Mesendoderm (in vitro differentiated cells): Measurements from ENCODE around the gene PCSK1N.

Experiments used
- DNase-seq: peaks from one replicate; pipeline ENCODE4 v3.0.0; 2013
- H2AK5ac ChIP-seq: 2 replicates; pipeline ENCODE4 v1.6.1; 2013; ENCODE audit warnings: low read length, inconsistent platforms
- H2BK120ac ChIP-seq: 2 replicates; pipeline ENCODE4 v1.6.1; 2013; ENCODE audit warnings: low read depth, mild to moderate bottlenecking, low read length, moderate library complexity, mixed read lengths
- H2BK15ac ChIP-seq: replicated peaks from 2 replicates; pipeline ENCODE4 v1.6.1; 2013; ENCODE audit warnings: low read depth, mild to moderate bottlenecking, moderate library complexity
- H2BK5ac ChIP-seq: 2 replicates; pipeline ENCODE4 v1.6.1; 2013; ENCODE audit warnings: low read length, inconsistent platforms
- H3K18ac ChIP-seq: 2 replicates; pipeline ENCODE4 v1.6.1; 2013; ENCODE audit warnings: mild to moderate bottlenecking, low read length, mixed read lengths
- H3K23ac ChIP-seq: one replicate; pipeline ENCODE4 v1.6.1; 2013; ENCODE audit warnings: low read length
- H3K27ac ChIP-seq: 2 replicates; pipeline ENCODE4 v1.5.1; 2013; ENCODE audit warnings: low read depth, mild to moderate bottlenecking, inconsistent platforms, low read length, moderate library complexity
- H3K27me3 ChIP-seq: 2 replicates; pipeline ENCODE4 v1.6.1; 2013; ENCODE audit warnings: low read length, control low read depth, mild to moderate bottlenecking, inconsistent platforms; ENCODE audit not compliant: insufficient read depth, poor library complexity
- H3K36me3 ChIP-seq: 2 replicates; pipeline ENCODE4 v1.6.1; 2013; ENCODE audit warnings: low read length, inconsistent platforms; ENCODE audit not compliant: control insufficient read depth, insufficient read depth
- H3K4ac ChIP-seq: one replicate; pipeline ENCODE4 v1.6.1; 2013; ENCODE audit warnings: low read depth, mild to moderate bottlenecking, low read length, moderate library complexity
- H3K4me1 ChIP-seq: 2 replicates; pipeline ENCODE4 v1.6.1; 2013; ENCODE audit warnings: low read depth, low read length, inconsistent platforms; ENCODE audit not compliant: control insufficient read depth
- H3K4me2 ChIP-seq: 2 replicates; pipeline ENCODE4 v1.6.1; 2013; ENCODE audit warnings: low read length
- H3K4me3 ChIP-seq: 2 replicates; pipeline ENCODE4 v1.5.1; 2013; ENCODE audit warnings: mild to moderate bottlenecking, low read length
- H3K56ac ChIP-seq: one replicate; pipeline ENCODE4 v1.6.1; 2013; ENCODE audit warnings: low read length
- H3K79me1 ChIP-seq: 2 replicates; pipeline ENCODE4 v1.6.1; 2013; ENCODE audit warnings: low read length, inconsistent platforms
- H3K79me2 ChIP-seq: 2 replicates; pipeline ENCODE4 v1.6.1; 2013; ENCODE audit warnings: mild to moderate bottlenecking, low read length; ENCODE audit not compliant: control insufficient read depth, insufficient read depth
- H3K9ac ChIP-seq: 2 replicates; pipeline ENCODE4 v1.6.1; 2013; ENCODE audit warnings: low read length, inconsistent platforms
- H4K5ac ChIP-seq: one replicate; pipeline ENCODE4 v1.6.1; 2013; ENCODE audit warnings: low read length
- H4K8ac ChIP-seq: one replicate; pipeline ENCODE4 v1.6.1; 2013; ENCODE audit warnings: low read depth, mild to moderate bottlenecking, control low read depth, low read length, moderate library complexity
- WGBS: extraction: QIAGEN DNeasy Blood & Tissue Kit; methylation state at CpG from one replicate; pipeline ENCODE4 v1.1.7; 2013; ENCODE audit warnings: low lambda C conversion rate, missing lambda C conversion rate; ENCODE audit not compliant: insufficient coverage; ENCODE audit errors: extremely low coverage; 5-methylcytosine and 5-hydroxymethylcytosine counted together

The PCSK1N gene

DNA sequence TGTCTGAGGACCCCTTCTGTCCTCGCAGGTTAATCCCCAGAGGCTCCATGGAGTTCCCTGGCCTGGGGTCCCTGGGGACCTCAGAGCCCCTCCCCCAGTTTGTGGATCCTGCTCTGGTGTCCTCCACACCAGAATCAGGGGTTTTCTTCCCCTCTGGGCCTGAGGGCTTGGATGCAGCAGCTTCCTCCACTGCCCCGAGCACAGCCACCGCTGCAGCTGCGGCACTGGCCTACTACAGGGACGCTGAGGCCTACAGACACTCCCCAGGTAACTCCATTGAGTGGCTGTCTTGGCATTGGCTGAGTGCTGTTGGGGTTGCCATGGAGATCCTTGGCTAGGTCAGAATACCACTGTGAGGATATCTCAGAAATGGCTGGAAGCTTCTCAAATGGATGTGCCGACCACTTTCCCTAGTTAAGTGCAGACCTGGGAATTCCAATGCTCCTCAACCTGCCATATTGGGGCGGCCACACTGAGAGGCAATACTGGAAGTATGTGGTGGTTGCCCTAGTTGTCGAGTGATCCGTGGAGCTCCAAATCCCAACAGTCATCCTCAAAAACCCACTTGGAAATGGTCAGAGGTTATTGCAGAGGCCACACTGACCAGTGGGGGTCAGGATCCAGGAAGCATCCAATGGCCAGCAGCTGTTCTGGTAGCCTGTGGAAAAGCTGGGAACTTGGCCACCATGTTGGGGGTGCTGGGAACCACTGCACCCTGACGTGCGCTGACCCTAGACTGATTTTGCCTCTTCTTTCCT, 44.2 kb downstream of the PCSK1N start:
- H3K36me3 ChIP-seq: no peaks in the 10 kb centered on the region
- no peak overlapping the region for H2BK15ac ChIP-seq

DNA sequence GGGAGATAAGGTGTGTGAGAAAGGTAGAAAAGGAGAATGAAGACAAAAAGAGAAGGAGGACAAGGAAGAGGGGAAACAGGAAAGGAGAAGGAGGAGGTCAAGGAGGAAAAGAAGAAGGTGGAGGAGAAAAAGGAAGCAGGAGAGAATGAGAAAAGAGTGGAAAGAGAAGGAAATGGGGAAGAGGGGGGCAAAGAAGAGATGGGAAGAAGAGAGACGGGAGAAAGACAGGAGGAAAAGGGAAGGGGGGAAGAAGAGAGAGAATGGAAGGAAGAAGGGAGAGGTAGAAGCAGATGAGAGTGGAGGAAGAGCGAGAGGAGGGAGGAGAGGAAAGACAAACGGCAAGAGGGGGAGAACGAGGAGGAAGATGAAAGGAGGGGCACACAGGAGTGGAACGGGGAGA, 44.9 kb downstream of the PCSK1N start:
- H3K79me1 ChIP-seq: no peaks in the 10 kb centered on the region
- no peaks in the 10 kb centered on the region for H3K36me3 ChIP-seq
- H2BK15ac ChIP-seq: no peak overlapping the region
- H3K9ac ChIP-seq: no peak overlapping the region
- H3K27ac ChIP-seq: no peak overlapping the region
- no peaks in the 10 kb centered on the region for H3K27me3 ChIP-seq
- no peak overlapping the region for H3K56ac ChIP-seq
- no peak overlapping the region for H3K4me2 ChIP-seq
- H4K8ac ChIP-seq: no peak overlapping the region
- no peak for DNase-seq
- H3K4me1 ChIP-seq: no peaks in the 10 kb centered on the region
- H2AK5ac ChIP-seq: no peak overlapping the region
- no peak overlapping the region for H3K23ac ChIP-seq
- no peak overlapping the region for H3K18ac ChIP-seq
- H3K79me2 ChIP-seq: no peaks in the 10 kb centered on the region
- H2BK5ac ChIP-seq: no peak overlapping the region
- no peak overlapping the region for H3K4me3 ChIP-seq
- H3K4ac ChIP-seq: no peak overlapping the region
- H4K5ac ChIP-seq: no peak overlapping the region
- WGBS: no CpG with 5 or more reads among the region's 5 CpGs
- no peak overlapping the region for H2BK120ac ChIP-seq

More for the DNA sequence above, 44.2 kb downstream of the PCSK1N start:
- no peak overlapping the region for H2BK5ac ChIP-seq
- peak; percentile 10 for DNase-seq
- H3K4me3 ChIP-seq: no peak overlapping the region
- no peak overlapping the region for H3K27ac ChIP-seq
- H2BK120ac ChIP-seq: no peak overlapping the region
- no peaks in the 10 kb centered on the region for H3K27me3 ChIP-seq
- no peak overlapping the region for H3K4me2 ChIP-seq
- H3K4ac ChIP-seq: no peak overlapping the region
- no peak overlapping the region for H2AK5ac ChIP-seq
- no peaks in the 10 kb centered on the region for H3K79me1 ChIP-seq
- no peaks in the 10 kb centered on the region for H3K4me1 ChIP-seq
- no peak overlapping the region for H3K9ac ChIP-seq
- no peaks in the 10 kb centered on the region for H3K79me2 ChIP-seq
- WGBS: no CpG with 5 or more reads among the region's 11 CpGs
- no peak overlapping the region for H3K23ac ChIP-seq
- H4K5ac ChIP-seq: no peak overlapping the region
- H3K56ac ChIP-seq: no peak overlapping the region
- H4K8ac ChIP-seq: no peak overlapping the region
- H3K18ac ChIP-seq: no peak overlapping the region

DNA sequence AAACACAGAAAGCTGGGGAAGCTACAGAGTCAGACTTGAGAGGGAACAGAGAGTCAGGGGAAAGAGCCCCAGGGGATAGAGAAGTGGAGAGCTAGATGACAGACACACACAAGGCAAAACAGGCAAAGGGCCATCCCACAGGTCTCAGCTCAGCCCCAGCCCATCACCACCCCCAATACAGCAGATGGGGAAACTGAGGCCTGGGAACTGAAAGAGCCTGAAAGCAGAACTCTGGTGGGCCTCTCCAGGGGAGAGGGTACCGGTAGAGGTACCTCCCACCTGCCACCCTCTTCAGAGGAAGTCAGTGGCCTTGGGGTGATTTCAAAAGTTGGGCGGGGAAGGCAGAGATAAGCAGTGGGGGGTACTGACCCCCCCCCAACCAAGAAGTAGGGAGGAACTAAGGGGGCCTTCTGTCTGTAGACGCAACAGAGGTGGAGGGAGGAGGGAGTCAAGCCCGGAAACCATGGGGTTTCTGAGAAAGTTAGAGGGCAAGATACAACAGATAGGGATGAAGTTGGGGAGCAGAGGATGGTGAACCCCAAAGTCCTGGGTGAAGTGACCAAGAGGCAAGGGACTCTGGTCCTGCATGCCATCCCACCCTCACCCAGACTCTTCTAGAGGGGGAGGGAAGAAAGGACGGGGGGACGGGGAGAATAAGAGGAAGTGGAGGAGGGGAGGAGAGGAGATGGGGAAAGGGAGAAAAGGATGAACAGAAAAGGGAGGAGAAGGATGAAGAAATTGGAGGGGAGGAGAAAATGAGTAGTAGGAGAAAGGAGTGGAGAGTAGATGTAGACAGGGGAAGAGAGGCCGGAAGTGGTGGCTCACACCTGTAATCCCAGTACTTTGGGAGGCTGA, 45.8 kb downstream of the PCSK1N start:
- no peak overlapping the region for H2BK5ac ChIP-seq
- no peak for DNase-seq

DNA sequence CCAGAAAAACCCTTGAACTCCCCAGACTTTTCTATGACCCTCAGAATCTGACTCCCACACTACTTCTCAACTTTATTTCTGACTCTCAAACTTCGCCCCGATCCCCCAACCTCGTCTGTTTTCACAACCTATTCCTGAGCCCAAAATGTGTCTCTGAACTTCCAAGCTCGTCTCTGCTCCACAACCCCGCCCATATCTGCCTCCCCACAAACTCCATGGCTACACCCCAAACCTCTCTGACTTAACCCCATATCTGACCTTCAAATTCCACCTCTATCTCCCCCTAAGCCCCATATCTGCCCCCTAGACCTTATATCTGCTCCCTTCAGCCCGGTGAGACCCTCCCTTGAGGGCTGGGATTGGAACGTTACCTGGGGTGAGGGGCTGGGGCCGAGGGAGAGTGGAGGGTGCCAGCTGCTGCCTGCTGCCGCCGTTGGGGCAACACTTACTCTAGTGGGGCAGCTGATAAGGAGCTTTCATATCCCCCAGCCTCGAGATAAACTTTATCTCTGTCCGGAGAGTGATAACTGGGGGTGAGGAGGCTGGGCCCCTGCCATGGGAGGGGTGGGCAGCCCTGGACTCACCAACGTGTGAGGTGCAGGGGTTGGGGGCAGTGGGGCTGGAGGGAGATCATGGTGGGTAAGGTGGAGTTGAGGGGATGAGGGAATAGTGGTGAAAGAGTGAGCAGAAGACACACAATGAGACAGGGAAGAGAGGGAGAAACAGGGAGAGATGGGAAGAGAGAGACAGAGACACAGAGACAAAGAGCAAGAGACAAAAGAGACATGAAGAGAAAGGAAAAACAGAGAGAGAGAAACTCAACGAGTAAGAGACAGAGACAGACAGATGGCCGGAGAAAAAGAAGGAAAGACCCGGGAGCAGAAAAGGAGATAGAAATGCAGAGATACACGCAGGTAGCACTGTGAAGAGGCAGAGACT, 47.6 kb downstream of the PCSK1N start:
- H3K4me3 ChIP-seq: no peak overlapping the region
- DNase-seq: no peak
- no CpG with 5 or more reads among the region's 17 CpGs for WGBS
- H3K4me2 ChIP-seq: no peak overlapping the region
- H3K79me2 ChIP-seq: no peaks in the 10 kb centered on the region
- H4K8ac ChIP-seq: no peak overlapping the region
- no peak overlapping the region for H4K5ac ChIP-seq
- no peak overlapping the region for H2BK5ac ChIP-seq
- no peaks in the 10 kb centered on the region for H3K27me3 ChIP-seq
- no peak overlapping the region for H2BK120ac ChIP-seq
- no peak overlapping the region for H2BK15ac ChIP-seq
- H3K27ac ChIP-seq: no peak overlapping the region
- H3K56ac ChIP-seq: no peak overlapping the region
- no peak overlapping the region for H3K18ac ChIP-seq
- no peak overlapping the region for H3K9ac ChIP-seq
- no peak overlapping the region for H3K23ac ChIP-seq
- no peaks in the 10 kb centered on the region for H3K4me1 ChIP-seq
- no peak overlapping the region for H3K4ac ChIP-seq
- H3K79me1 ChIP-seq: no peaks in the 10 kb centered on the region
- no peaks in the 10 kb centered on the region for H3K36me3 ChIP-seq
- no peak overlapping the region for H2AK5ac ChIP-seq

More for the DNA sequence above, 45.8 kb downstream of the PCSK1N start:
- no peak overlapping the region for H2BK15ac ChIP-seq
- H3K79me1 ChIP-seq: no peaks in the 10 kb centered on the region
- H3K9ac ChIP-seq: no peak overlapping the region
- H3K18ac ChIP-seq: no peak overlapping the region
- H4K5ac ChIP-seq: no peak overlapping the region
- H3K36me3 ChIP-seq: no peaks in the 10 kb centered on the region
- no CpG with 5 or more reads among the region's 7 CpGs for WGBS
- no peaks in the 10 kb centered on the region for H3K4me1 ChIP-seq
- H2BK120ac ChIP-seq: no peak overlapping the region
- H2AK5ac ChIP-seq: no peak overlapping the region
- H3K27me3 ChIP-seq: no peaks in the 10 kb centered on the region
- no peak overlapping the region for H3K4me2 ChIP-seq
- no peak overlapping the region for H3K4me3 ChIP-seq
- H4K8ac ChIP-seq: no peak overlapping the region
- no peak overlapping the region for H3K4ac ChIP-seq
- no peaks in the 10 kb centered on the region for H3K79me2 ChIP-seq
- H3K56ac ChIP-seq: no peak overlapping the region
- no peak overlapping the region for H3K23ac ChIP-seq
- H3K27ac ChIP-seq: no peak overlapping the region

DNA sequence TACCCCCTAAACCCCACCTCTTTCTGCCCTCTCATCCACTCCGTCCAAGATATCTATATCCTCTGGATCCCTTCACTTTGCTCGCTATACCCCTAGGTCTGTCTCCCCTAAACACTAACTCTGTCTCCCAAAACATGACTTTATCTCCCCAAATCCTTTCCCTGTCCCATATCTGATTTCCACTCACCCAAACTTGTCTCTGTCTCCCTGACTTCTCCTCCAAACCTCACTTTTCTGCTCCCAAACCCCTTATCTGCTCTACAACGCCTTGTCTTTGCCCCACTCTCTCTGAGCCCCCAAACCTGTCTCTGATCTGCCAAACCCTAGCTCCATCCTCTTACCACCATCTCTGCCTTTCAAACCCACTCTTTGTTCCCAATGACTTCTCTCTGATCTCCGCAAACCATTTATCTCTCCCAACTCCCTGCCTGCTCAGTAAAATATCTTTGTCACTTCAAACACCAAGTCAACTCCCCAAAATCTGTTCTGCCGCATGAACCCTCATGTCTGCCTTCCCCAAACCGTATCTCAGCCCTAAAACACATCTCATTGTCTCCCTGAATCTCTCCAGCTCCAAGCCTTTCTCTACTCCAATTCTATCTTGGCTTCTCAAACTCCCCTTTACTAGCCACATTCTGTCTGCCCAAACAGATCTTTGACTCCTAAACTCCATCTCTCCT, 48.4 kb downstream of the PCSK1N start:
- no peaks in the 10 kb centered on the region for H3K79me2 ChIP-seq
- H3K4me1 ChIP-seq: no peaks in the 10 kb centered on the region
- H3K9ac ChIP-seq: no peak overlapping the region
- H3K79me1 ChIP-seq: no peaks in the 10 kb centered on the region
- H3K4me3 ChIP-seq: no peak overlapping the region
- H3K4me2 ChIP-seq: no peak overlapping the region
- H3K36me3 ChIP-seq: no peaks in the 10 kb centered on the region
- no peak overlapping the region for H3K18ac ChIP-seq
- H4K8ac ChIP-seq: no peak overlapping the region
- H2BK120ac ChIP-seq: no peak overlapping the region
- no peak overlapping the region for H3K23ac ChIP-seq
- H3K4ac ChIP-seq: no peak overlapping the region
- H2BK5ac ChIP-seq: no peak overlapping the region
- no peak overlapping the region for H3K27ac ChIP-seq
- H3K56ac ChIP-seq: no peak overlapping the region
- no peak overlapping the region for H2BK15ac ChIP-seq
- WGBS: no CpG with 5 or more reads among the region's 6 CpGs
- DNase-seq: no peak
- no peaks in the 10 kb centered on the region for H3K27me3 ChIP-seq
- H4K5ac ChIP-seq: no peak overlapping the region
- no peak overlapping the region for H2AK5ac ChIP-seq
